Left ventricle myocardium inferior (tissue), 1 donor: ENCODE measurements around the gene SRPK2. TPM values are rescaled to one million over a fixed set of nuclear protein-coding genes. Genes with fewer than 3 reads are reported as not detected.
"Not testable (repeated sequence)": the region's sequence is repeated elsewhere in the genome, so short reads cannot be mapped to it uniquely, and the experiment has no call there.

ENCODE experiments used
- DNase-seq: peaks from one replicate; pipeline ENCODE4 v3.0.0-alpha.2; 2020
- H3K27ac ChIP-seq: fragments of 200-600 bp; replicated peaks from 2 replicates; pipeline ENCODE4 v1.8.0; 2021
- H3K27me3 ChIP-seq: fragments of 200-600 bp; 2 replicates; pipeline ENCODE4 v1.8.0; 2021; ENCODE audit warnings: low read depth
- H3K36me3 ChIP-seq: fragments of 200-600 bp; 2 replicates; pipeline ENCODE4 v1.8.0; 2021
- H3K4me1 ChIP-seq: fragments of 200-600 bp; 2 replicates; pipeline ENCODE4 v1.8.0; 2021
- H3K4me3 ChIP-seq: fragments of 200-600 bp; 2 replicates; pipeline ENCODE4 v1.8.0; 2021; ENCODE audit warnings: mild to moderate bottlenecking, moderate library complexity
- H3K9me3 ChIP-seq: fragments of 200-600 bp; replicated peaks from 2 replicates; pipeline ENCODE4 v1.8.0; 2021
- intact Hi-C: fragments of 100-400 bp; cut with micrococcal nuclease; formaldehyde crosslinking; loops from one replicate; pipeline ENCODE4 v1.11.0; 2022
- total RNA-seq: library from RNA; stranded (reverse); fragmentation: NEBNext Ultra II Directional; extraction: Animal tissue kit (Norgen Biotek cat#: 25700); gene quantifications from one replicate; pipeline ENCODE4 v1.2.1, GENCODE V29; 2021
- TF ChIP-seq, protein P1 (sequence below): fragments of 200-600 bp; IDR thresholded peaks from 2 replicates; pipeline ENCODE4 v1.8.0; 2021; ENCODE audit warnings: antibody characterized with exemption, mild to moderate bottlenecking, borderline replicate concordance
- donor health status: DM: no; HTN: yes; CAD: no; lungs with severe emphysema.

Gene SRPK2
- total RNA-seq, 1 donor from 2014 or later: 34.3 TPM

DNA sequence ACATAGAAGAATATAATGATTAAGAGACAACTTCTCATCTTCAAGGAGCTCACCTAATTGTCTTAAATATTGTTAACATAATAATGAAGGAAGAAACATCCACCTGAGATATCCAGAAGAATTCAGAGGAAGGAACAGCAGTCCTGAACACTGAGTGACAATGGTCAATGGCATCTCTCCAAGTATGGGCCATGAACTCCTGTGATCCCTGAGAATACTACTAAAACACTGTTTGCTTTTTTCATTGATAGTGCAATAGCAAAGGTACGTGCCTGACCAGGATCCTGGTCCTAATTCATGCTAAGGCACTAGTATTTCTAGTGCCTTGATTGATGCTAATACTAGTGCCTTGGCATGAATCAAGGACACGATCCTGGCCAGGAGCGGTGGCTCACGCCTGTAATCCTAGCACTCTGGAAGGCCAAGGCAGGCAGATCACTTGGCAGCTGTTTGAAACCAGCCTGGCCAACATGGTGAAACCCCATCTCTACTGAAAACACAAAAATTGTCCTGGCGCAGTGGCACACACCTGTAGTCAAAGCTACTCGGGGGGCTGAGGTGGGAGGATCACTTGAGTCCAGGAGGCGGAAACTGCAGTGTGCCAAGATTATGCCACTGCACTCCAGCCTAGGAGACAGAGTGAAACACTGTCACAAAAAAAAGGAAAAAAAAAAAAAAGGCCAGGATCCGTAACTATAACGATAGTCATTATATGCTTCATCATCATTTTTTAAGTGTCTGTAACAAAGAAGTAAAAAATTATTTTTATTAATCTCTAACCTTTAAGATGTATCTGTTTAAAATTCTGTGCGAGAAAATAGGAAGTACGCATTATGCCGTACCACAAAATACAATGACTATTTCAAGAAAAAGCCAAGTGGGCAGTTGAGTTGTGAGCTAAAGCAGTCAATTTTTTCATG lies 49.1 kb downstream of the SRPK2 start:
- no peak overlapping the region for H3K27ac ChIP-seq
- TF ChIP-seq, protein P1, sequence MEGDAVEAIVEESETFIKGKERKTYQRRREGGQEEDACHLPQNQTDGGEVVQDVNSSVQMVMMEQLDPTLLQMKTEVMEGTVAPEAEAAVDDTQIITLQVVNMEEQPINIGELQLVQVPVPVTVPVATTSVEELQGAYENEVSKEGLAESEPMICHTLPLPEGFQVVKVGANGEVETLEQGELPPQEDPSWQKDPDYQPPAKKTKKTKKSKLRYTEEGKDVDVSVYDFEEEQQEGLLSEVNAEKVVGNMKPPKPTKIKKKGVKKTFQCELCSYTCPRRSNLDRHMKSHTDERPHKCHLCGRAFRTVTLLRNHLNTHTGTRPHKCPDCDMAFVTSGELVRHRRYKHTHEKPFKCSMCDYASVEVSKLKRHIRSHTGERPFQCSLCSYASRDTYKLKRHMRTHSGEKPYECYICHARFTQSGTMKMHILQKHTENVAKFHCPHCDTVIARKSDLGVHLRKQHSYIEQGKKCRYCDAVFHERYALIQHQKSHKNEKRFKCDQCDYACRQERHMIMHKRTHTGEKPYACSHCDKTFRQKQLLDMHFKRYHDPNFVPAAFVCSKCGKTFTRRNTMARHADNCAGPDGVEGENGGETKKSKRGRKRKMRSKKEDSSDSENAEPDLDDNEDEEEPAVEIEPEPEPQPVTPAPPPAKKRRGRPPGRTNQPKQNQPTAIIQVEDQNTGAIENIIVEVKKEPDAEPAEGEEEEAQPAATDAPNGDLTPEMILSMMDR: no peak
- intact Hi-C loops: loop anchor here (10.0 kb wide), 1 partner anchor 185 kb away; no protein-coding TSS in a partner anchor
- H3K9me3 ChIP-seq: no peaks in the 10 kb centered on the region
- H3K4me1 ChIP-seq: peaks cover 16% of the 10 kb centered on the region
- no peaks in the 10 kb centered on the region for H3K36me3 ChIP-seq
- no peak overlapping the region for H3K4me3 ChIP-seq
- DNase-seq: no peak
- no peaks in the 10 kb centered on the region for H3K27me3 ChIP-seq

- intact Hi-C loops: loop anchor here (10.0 kb wide), 1 partner anchor 183 kb away; no protein-coding TSS in a partner anchor
- peak overlapping the region; percentile 27 for H3K27ac ChIP-seq
- no peak for DNase-seq
Measured at GRCh38 chr7:105337529-105337928, 51.2 kb downstream of the SRPK2 start.

DNA sequence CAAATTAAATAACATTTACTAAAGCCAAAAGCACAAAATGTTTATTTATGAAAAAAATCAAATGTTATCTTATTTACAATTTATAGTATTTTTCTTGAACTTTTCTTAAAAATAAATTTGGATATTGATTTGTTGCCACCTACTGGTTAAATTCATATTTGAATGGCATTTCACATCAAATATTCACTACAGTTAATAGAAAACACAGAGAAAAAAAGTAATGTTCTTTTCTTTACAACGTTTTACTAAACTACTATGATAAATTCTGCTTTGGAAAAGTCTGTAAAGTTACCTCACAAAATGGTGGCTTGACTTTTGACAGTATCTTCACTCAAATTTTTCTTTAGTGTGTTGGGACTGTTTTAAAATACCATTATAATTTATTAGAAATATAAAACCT lies 52.7 kb downstream of the SRPK2 start:
- TF ChIP-seq, protein P1: peak; percentile 57
- no peaks in the 10 kb centered on the region for H3K9me3 ChIP-seq
- H3K4me1 ChIP-seq: peaks cover 21% of the 10 kb centered on the region
- no peaks in the 10 kb centered on the region for H3K27me3 ChIP-seq
- intact Hi-C loops: loop anchor here (10.0 kb wide), 1 partner anchor 181 kb away; no protein-coding TSS in a partner anchor
- H3K36me3 ChIP-seq: no peaks in the 10 kb centered on the region
- H3K27ac ChIP-seq: no peak overlapping the region
- no peak for DNase-seq
- no peak overlapping the region for H3K4me3 ChIP-seq

More at GRCh38 chr7:105337529-105337928, 51.2 kb downstream of the SRPK2 start:
- TF ChIP-seq, protein P1: no peak
- H3K4me1 ChIP-seq: peaks cover 18% of the 10 kb centered on the region
- no peaks in the 10 kb centered on the region for H3K27me3 ChIP-seq
- no peak overlapping the region for H3K4me3 ChIP-seq
- no peaks in the 10 kb centered on the region for H3K36me3 ChIP-seq
- H3K9me3 ChIP-seq: no peaks in the 10 kb centered on the region

DNA sequence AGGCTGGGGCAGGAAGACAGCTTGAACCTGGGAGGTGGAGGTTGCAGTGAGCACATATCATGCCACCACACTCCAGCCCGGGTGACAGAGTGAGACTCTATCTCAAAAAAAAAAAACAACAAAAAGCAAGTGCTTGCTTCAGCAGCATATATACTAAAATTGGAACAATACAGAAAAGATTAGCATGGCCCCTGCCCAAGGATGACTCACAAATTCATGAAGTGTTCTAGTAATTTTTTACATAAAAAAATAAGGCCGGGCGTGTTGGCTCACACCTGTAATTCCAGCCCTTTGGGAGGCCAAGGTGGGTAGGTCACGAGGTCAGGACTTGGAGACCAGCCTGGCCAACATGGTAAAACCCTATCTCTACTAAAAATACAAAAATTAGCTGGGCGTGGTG lies 56.1 kb downstream of the SRPK2 start:
- H3K4me1 ChIP-seq, H3K27ac ChIP-seq, H3K27me3 ChIP-seq, H3K9me3 ChIP-seq, DNase-seq, H3K36me3 ChIP-seq, H3K4me3 ChIP-seq: not testable (repeated sequence)
- intact Hi-C loops: loop anchor here (10.0 kb wide), 1 partner anchor 178 kb away; no protein-coding TSS in a partner anchor

- TF ChIP-seq, protein P1: no peak
- DNase-seq: no peak
- Histone ChIP-seq H3K4me3 (no peak overlapping the region), H3K36me3 (no peaks in the 10 kb centered on the region), H3K27ac (no peak overlapping the region), H3K27me3 (no peaks in the 10 kb centered on the region), H3K4me1 (peaks cover 5% of the 10 kb centered on the region), H3K9me3 (no peaks in the 10 kb centered on the region)
- intact Hi-C loops: loop anchor here (10.0 kb wide), 1 partner anchor 176 kb away; no protein-coding TSS in a partner anchor
Measured at GRCh38 chr7:105330526-105330925, 58.2 kb downstream of the SRPK2 start.

DNA sequence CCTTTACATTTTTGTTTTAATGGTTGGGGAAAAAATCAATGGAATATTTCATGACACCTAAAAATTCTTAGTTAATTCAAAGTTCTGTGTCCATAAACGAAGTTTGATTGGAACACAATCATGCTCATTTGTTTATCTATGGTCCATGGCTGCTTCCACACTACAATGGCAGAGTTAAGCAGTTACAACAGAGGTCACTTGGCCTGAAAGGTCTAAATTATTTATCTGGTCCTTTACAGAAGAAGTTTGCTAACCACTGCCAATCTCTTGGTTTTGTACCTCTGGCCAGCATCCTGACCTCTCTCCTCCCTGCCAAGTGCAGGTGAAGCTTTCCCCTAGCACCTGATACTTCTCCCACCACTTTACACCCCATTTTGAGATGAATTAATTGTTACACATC lies 61.5 kb downstream of the SRPK2 start:
- DNase-seq: no peak
- peaks cover 6% of the 10 kb centered on the region for H3K4me1 ChIP-seq
- H3K9me3 ChIP-seq: no peaks in the 10 kb centered on the region
- no peaks in the 10 kb centered on the region for H3K27me3 ChIP-seq
- no peak overlapping the region for H3K27ac ChIP-seq
- H3K4me3 ChIP-seq: no peak overlapping the region
- TF ChIP-seq, protein P1: no peak
- H3K36me3 ChIP-seq: no peaks in the 10 kb centered on the region
- intact Hi-C loops: no loop called here
